Astrocyte of the cerebellum (primary cell): Measurements from ENCODE around the gene SPRY1.
A peak's percentile ranks its signal among the peaks of the same experiment; 100 is the strongest.

Experiments
- DNase-seq: peaks from one replicate; pipeline ENCODE4 v3.0.0-alpha.2; 2011; ENCODE audit warnings: low read depth
- H3K4me3 ChIP-seq: 2 replicates; pipeline ENCODE4 v1.5.1; 2011; ENCODE audit warnings: mild to moderate bottlenecking, low read depth, low read length, moderate library complexity
- CTCF ChIP-seq: IDR thresholded peaks from 2 replicates; pipeline ENCODE4 v1.5.1; 2012; ENCODE audit warnings: low read length, low read depth, moderate library complexity, mild to moderate bottlenecking; ENCODE audit errors: missing control alignments
- in situ Hi-C: cut with HindIII; loops from 2 replicates; pipeline ENCODE4 v1.10.0; 2017; ENCODE audit warnings: low sequenced_read_pairs

Gene SPRY1

GRCh38 chr4:123386609-123387008 lies 10.0 kb upstream of the SPRY1 start:
- in situ Hi-C loops, result loop anchor here (25.0 kb wide), 1 partner anchor 276 kb away; no protein-coding TSS in a partner anchor
- no peak overlapping the region for H3K4me3 ChIP-seq
- TF ChIP-seq CTCF, result no peak
- no peak for DNase-seq

DNA sequence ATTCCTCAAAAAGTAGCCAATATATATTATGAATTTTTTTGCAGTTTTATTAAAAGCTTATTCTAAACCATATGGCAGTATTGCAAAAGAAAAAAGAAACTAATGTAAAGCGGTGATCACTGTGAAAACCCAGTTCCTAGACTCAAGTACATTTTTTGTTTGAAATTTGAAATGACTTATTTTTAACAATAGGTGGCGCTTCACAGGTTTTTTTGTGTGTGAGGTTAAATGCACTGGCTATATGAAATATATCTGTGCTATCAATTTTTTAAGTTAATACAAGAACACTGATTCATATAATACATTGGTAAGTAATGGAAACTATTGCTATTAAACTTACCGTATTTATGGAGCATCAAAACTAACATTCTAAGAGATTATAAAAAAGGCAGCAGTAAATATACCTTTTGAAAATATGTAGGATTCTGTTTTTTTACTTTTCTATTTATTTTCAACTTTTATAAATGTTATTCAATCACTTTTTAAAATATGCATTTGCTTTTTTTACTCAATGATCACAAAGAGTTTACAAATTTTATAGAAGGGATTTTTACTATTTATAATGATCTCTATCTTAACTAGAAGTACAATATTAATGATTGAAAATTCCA lies 5.6 kb upstream of the SPRY1 start:
- no peak overlapping the region for H3K4me3 ChIP-seq
- DNase-seq, result no peak
- in situ Hi-C loops, result loop anchor here (25.0 kb wide), 1 partner anchor 271 kb away; no protein-coding TSS in a partner anchor
- peak; percentile 35 for TF ChIP-seq CTCF

DNA sequence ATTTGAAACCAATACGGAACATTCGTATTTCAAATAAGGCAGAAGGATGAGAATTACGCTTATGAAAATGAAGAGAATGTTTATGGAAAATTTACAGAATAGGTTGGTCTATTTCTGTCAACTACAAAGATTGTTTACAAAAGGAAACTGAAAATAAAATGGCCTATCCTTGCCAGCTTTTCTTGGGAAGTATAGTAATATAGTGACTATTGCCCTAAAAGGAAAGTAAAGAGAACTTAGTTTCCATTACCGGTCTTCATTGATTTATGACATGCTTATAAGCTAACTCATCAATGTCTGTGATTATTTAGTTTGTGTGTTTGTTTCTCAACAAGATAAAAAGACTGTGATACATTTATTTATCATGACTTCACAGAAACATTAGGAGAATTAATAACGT lies 2.9 kb upstream of the SPRY1 start:
- in situ Hi-C loops, result loop anchor here (25.0 kb wide), 1 partner anchor 269 kb away; no protein-coding TSS in a partner anchor
- H3K4me3 ChIP-seq, result no peak overlapping the region
- DNase-seq, result no peak
- TF ChIP-seq CTCF, result no peak

DNA sequence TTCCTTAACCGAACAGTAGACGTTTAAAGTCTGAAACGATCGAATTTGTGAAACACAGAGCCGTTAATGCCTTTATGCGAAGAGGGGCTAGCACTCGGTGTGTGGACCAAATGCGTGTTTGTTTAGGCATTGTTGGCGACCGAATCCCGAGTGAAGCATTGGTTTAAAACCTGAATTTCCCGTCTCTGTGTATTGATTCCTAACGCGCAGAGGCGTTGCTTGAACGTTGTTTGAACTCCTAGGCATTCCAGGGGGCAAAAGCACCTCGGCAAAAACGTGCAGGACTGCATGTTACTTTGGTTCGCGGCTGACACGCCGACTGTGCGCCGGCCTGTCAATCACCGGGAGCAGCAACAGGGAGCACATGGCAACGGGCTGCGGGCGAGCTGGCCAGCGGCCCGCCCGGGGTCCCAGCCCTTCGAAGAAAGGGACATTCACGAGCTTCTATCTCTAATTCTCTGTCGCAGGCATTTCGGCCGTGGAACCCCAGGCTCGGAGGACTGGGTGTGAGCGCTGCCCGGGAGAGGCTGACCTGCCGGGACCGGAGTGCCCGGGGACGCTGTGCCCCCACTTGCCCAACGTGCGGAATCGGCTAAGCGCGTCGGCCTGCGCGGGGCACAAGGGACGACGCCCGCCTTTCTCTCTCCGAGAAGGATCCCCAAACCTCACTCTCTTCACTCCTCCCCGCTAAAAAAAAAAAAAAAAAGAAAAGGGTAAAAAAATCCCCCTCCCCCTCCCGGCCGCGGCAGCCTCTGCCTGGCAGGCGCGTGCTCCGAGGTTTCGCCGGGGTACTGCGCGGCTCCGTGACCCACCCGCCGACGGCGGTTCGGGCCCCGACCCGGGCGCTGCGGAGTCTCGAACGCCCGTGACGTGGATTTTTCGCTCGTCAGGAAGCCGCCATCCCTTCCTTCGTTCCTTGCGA lies 810 bp downstream of the SPRY1 start:
- peak overlapping the region; percentile 73 for H3K4me3 ChIP-seq
- in situ Hi-C loops, result loop anchor here (25.0 kb wide), 1 partner anchor 265 kb away; no protein-coding TSS in a partner anchor
- TF ChIP-seq CTCF, result no peak
- no peak for DNase-seq

DNA sequence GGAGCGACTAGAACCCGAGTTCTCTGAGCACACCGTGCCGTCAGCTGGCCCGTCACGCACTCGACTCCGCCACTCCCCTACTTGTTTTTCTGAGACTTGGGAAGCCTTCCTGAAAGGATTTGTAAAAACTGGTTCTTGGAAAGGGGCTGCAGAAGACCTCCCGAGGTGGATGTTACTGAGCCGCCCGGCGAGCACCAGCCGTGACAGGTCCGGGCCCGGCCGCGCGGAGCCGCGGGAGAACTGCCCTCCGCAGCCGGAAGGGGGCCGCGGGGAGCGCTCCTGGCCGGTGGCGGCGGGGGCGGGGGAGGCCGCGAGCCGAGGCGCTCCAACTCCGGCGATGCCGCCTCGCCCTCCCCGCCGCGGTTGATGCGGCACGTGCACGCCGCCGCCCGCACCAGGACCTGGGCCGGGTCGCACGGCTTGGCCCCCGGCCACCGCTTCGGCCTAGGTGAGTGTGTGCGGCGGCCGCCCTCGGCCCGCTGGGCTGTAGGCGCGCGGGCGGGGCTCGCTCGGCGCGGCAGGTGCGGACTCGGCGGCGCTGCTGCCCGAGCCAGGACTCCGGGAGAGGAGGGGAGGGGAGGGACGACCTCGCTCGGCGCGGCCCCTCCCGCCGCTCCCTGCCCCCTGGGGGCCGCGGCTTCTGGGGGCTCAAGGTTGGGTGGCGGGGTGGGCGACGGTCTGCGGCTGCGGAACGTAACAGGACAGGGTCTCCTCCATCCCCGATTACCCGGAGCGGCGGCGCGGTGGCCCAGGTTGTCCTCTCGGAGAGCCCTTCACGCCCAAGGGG lies 1.7 kb downstream of the SPRY1 start:
- in situ Hi-C loops, result loop anchor here (25.0 kb wide), 1 partner anchor 264 kb away; no protein-coding TSS in a partner anchor
- TF ChIP-seq CTCF, result peak; percentile 37
- peak overlapping the region; percentile 73 for H3K4me3 ChIP-seq
- DNase-seq, result no peak

DNA sequence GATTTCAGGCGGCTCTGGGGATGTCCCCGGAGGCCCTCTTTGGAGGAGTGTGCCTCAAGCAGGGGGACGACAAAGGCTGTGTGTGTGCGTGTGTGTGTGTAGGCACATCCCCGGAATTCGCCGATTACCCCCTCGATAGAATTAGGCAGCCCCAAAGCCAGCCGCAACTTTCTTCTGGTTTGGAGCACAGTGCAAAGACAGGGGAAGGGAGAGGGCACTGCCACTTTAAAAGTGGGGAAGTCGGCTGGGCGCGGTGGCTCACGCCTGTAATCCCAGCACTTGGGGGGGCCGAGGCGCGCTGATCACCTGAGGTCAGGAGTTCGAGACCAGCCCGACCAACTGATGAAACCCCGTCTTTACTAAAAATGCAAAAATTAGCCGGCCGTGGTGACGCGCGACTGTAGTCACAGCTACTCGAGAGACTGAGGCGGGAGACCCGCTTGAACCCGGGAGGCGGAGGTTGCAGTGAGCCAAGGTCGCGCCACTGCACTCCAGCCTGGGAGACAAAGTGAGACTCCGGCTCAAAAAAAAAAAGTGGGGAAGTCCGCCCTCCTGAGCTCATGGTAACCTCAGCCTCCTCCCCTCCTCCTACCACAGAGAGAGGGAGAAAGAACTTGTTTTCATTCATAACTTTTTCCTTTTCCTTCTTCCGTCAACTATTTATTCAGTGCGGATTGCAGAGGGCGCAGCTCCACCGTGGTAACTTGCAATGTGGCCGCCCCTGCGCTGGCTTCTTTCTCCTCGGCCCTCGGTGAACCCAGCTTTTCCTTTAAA lies 2.4 kb downstream of the SPRY1 start:
- peak; percentile 49 for DNase-seq
- peak; percentile 31 for TF ChIP-seq CTCF
- in situ Hi-C loops, result loop anchor here (25.0 kb wide), 1 partner anchor 263 kb away; no protein-coding TSS in a partner anchor
- H3K4me3 ChIP-seq, result peak overlapping the region; percentile 73
